ENCODE measurements around the gene DUSP7. TPM values are rescaled to one million over a fixed set of nuclear protein-coding genes. Genes with fewer than 3 reads are reported as not detected.

The DUSP7 gene
- total RNA-seq, 4 donors from 2014 or later: 54.6 to 96.3 (median 79.2) TPM

DNA sequence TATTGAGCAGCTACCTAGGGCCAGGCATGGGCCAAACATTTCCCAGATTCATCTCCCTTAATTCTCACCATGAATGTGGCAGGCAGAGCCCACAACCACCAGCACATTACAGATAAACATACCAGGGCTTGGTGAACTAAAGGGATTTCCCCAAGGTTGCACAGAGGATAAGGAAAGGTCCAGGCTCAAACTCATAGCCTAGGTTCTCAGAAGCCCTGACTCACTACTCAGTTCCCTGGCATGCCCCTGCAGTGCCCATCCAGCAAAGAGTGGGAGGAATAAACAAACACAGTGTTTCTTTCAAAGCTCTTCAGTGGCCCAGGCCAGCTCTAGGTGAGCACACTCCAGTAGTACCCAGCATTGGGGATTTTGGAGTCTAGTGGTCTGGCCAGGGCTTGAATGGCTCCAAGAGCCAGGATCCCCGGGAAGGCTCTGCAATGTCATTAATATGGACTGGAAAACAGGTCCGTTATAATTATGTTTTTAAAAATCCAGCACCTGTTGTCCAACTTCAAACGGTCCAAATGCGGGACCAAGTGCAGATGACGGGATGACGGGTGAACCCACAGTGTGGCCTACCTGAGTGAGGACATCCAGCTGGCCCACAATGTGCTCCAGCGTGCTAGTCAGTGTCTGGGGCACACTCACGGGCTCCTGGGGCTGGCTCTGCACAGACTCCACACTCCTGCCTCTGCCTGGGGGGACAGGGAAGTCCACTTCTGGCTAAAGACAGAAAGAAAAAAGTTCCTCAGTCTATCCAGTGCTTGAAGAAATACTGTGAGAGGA, 39.8 kb upstream of the DUSP7 start:
- no peak overlapping the region for H3K4me3 ChIP-seq (ENCODE audit: low read depth, poor library complexity, severe bottlenecking)
- intact Hi-C loops (cut with DNase I; ENCODE audit: low total_unique reads): no loop called here
- TF ChIP-seq, protein P1, sequence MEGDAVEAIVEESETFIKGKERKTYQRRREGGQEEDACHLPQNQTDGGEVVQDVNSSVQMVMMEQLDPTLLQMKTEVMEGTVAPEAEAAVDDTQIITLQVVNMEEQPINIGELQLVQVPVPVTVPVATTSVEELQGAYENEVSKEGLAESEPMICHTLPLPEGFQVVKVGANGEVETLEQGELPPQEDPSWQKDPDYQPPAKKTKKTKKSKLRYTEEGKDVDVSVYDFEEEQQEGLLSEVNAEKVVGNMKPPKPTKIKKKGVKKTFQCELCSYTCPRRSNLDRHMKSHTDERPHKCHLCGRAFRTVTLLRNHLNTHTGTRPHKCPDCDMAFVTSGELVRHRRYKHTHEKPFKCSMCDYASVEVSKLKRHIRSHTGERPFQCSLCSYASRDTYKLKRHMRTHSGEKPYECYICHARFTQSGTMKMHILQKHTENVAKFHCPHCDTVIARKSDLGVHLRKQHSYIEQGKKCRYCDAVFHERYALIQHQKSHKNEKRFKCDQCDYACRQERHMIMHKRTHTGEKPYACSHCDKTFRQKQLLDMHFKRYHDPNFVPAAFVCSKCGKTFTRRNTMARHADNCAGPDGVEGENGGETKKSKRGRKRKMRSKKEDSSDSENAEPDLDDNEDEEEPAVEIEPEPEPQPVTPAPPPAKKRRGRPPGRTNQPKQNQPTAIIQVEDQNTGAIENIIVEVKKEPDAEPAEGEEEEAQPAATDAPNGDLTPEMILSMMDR (IDR thresholded peaks at IDR 0.05): no peak
- TF ChIP-seq POLR2A (IDR thresholded peaks at IDR 0.05): no peak
- WGBS, 2 donors: 95% methylated on average over 8 of the region's 8 CpGs
- no peak for DNase-seq (ENCODE audit: low spot score in 2 of 2)

DNA sequence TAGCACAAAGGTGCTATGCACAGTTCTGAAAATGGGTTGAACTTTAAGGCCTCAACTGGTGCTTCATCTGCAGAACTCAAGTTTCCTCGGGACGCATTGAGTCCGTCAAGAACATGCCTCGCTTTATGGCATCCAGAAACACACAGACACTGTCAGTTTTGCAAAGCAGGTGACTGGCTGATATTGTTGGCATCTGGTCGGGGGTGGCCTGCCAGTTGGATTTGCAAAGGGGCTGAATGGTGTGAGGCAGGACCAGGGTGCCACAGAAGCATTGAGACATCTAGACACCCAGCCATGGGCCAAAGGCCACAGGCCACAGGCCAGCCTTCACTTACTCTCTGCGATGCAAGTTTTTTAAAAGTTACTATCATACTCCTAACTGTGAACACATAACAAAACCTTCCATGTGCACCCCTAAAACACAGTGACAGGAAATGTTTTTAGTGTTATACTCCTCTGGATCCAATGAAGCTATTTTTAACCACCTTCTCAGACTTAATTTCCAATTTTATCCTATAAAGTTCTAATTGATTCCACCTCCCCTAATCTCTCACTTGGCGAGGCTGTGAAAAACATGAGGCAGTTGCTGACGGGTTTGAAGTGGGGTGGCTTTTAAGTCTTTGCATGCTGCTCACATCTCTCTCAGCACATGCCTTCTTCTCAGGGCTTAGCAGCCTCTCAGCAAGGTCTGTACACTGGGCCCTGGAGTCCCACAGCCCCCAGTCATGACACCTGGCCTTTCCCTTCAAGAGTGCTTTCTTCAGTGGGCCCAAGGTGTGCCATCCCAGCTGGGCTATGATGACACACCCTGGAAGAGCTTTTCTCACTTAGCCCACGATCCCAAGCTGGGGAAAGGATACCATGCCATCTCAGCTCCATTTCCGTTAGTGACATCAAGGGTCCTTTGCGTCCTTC, 38.5 kb upstream of the DUSP7 start:
- 93 to 98% methylated on average over 11 of the region's 11 CpGs for WGBS, 2 donors
- TF ChIP-seq, protein P1 (IDR thresholded peaks at IDR 0.05): no peak
- no peak for TF ChIP-seq POLR2A (IDR thresholded peaks at IDR 0.05)
- H3K4me3 ChIP-seq (ENCODE audit: low read depth, poor library complexity, severe bottlenecking): no peak overlapping the region
- DNase-seq (ENCODE audit: low spot score in 2 of 2): no peak
- intact Hi-C loops (cut with DNase I; ENCODE audit: low total_unique reads): no loop called here

DNA sequence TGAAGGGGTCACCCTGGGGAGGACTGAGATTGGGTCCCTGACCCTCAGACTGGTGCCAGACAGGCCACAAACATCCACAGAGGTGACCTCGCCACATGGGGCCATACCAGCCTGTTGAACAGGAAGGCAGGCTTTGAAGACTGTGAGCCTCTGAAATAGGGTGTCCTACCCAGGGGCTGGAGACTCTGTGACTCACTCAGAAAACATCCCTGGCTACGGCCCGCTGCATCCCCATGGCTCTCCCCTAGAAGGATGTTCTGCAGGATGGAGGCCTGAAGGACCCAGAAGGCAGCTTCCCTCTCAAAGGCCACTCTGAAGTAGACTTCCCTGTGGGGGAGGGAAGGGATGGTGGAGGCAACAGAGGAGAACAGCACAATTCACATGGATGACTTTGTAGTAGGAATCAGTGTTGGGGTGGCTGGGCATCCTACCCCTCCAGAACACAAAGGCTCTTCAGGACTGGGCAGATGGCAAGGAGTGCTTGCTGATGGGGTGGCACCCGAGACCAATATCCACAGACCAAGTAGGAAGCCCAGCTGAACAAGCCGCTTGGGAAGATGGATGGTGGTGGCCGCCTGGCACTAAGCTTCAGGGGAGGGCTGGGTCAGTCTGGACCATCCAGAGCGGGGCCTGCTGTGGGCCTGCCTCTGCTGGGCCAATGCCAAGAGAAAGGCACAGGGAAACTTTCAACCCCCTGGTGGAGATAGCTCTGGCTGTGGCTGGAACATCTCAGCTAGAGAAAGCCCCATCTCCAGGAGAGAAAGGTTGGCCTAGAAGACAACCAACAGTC, 37.6 kb upstream of the DUSP7 start:
- TF ChIP-seq POLR2A (IDR thresholded peaks at IDR 0.05): no peak
- TF ChIP-seq, protein P1 (IDR thresholded peaks at IDR 0.05): no peak
- no peak for DNase-seq (ENCODE audit: low spot score in 2 of 2)
- WGBS, 2 donors: 93 to 94% methylated on average over 7 of the region's 7 CpGs
- H3K4me3 ChIP-seq (ENCODE audit: low read depth, poor library complexity, severe bottlenecking): no peak overlapping the region
- intact Hi-C loops (cut with DNase I; ENCODE audit: low total_unique reads): no loop called here

DNA sequence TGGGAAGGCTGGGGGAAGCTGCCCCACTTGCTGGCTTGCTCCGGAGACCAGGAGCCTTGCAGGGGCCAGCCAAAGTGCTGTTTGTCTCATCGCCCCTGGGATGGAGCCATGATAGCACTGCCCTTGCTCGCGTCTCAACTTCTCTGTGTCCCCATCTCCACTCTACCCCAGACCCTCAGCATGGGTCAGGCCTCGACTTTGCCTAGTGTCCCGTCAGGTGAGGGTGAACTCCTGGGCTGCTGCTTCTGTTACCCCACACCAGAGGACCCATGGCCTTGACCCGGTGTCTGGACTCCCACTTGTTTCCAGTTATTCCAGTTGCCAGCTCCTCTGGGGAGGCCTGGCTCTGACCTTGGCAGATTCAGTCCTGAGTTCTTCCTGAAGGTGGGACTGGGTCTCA, 36.5 kb upstream of the DUSP7 start:
- H3K4me3 ChIP-seq (ENCODE audit: low read depth, poor library complexity, severe bottlenecking): no peak overlapping the region
- TF ChIP-seq, protein P1 (IDR thresholded peaks at IDR 0.05): no peak
- TF ChIP-seq POLR2A (IDR thresholded peaks at IDR 0.05): no peak
- WGBS, 2 donors: 92 to 96% methylated on average over 6 to 7 of the region's 7 CpGs
- intact Hi-C loops (cut with DNase I; ENCODE audit: low total_unique reads): no loop called here
- DNase-seq (ENCODE audit: low spot score in 2 of 2): no peak

DNA sequence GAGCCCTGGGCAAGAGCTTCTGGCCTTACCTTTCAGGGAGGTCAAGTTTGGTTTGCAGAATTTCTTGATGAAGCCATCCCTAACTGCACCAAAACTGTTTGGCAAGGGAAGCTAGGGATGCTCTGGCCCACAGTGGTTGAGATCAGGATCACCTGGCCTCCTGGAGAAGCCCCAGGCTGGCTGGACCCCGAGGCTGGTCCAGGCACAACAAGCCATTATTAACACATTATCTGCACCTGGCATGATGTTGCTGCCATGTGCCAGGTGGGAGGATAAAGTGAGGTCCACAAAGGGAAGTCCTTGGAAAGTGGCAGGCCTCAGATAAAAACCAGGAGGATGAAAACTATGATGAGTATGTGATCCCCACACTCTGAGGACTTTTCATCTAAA, 35.9 kb upstream of the DUSP7 start:
- 47 to 50% methylated on average over 1 of the region's 1 CpG for WGBS, 2 donors

More for the DNA sequence above, 35.9 kb upstream of the DUSP7 start:
- no peak for DNase-seq (ENCODE audit: low spot score in 2 of 2)
- no peak for TF ChIP-seq POLR2A (IDR thresholded peaks at IDR 0.05)
- TF ChIP-seq, protein P1 (IDR thresholded peaks at IDR 0.05): no peak
- intact Hi-C loops (cut with DNase I; ENCODE audit: low total_unique reads): no loop called here
- no peak overlapping the region for H3K4me3 ChIP-seq (ENCODE audit: low read depth, poor library complexity, severe bottlenecking)

All from lower leg skin (tissue), 4 donors.